ENCODE measurements around the gene SETD5.

The SETD5 gene

DNA sequence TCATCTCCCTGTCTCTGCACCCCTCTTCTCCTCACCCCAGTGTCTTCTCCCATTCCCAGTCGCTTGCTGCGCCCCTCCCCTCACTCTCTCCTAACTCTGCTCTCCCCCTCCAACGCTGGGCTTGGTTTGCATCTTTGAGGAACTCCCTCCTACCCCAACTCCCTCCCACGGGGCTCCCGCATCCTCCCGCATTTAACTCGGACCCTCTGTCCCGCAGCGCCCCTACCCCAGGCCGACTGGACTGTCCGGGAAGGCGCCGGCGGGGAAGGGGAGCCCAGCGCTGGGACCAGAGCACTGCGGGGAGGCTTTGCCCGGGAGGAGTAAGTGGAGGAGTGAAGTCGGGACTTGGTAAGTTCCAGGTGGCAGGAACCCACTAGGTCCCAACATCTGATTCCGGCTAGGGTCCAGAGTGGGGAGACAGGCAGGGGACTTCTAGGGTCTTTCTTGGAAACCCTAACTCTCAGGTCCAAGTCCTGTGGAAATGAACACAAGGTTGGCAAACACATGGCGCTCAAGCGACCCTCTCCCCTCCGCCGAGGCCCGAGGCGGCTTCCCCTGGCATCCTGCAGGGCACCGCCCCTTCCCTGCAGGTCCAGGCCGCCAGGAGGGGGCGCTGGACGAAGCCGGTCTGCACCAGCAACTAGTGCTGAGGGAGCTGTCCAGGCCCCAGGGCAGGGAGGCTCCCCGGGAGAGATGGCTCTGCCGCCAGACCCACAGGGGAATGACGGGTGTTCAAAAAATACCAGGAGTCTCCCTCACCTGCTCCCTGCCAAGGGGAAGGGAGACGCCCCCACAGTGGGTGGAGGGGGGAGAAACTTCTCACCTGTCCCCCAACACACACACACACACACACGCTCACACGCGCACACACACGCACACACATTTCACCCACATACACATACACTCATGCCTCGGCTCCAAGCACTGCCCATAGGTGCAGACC lies 103.0 kb downstream of the SETD5 start:
- no peaks in the 10 kb centered on the region for H3K36me3 ChIP-seq (ENCODE audit: control insufficient read depth, insufficient read depth, low read length)
- H3K4me3 ChIP-seq (ENCODE audit: extremely low read depth, insufficient read depth, low read length, poor library complexity, severe bottlenecking), result peak overlapping the region; percentile 19
- H3K4me1 ChIP-seq (ENCODE audit: control insufficient read depth, insufficient read depth, low read length, poor library complexity, severe bottlenecking), result peaks cover 13% of the 10 kb centered on the region
- H3K27ac ChIP-seq (ENCODE audit: low read depth, low read length, severe bottlenecking), result no peak overlapping the region
- WGBS, 2 experiments (ENCODE audit: insufficient coverage in 2 of 2), result 2 to 4% methylated on average over 19 to 26 of the region's 39 CpGs
- no peaks in the 10 kb centered on the region for H3K9me3 ChIP-seq (ENCODE audit: control insufficient read depth, low read length)

DNA sequence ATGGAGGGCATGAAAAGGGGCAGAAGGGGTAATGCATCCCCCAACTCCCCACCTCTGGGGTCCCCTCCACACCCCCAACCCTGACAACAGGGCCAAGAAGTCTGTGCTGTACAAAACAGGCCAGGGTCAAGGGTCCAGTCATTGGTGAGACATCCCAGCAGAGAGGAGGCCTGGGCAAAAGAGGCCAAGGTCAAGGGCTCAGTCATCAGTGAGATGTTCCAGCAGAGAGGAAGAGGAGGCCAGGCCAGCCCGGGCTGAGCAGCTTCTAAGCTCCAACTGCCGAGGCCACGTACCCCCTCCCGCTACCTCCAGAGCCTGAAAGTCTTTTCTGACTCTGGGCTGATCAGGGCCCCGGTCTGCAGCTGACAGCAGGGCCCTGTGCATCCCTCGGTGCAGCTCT lies 103.8 kb downstream of the SETD5 start:
- 86 to 93% methylated on average over 5 to 6 of the region's 6 CpGs for WGBS, 2 experiments (ENCODE audit: insufficient coverage in 2 of 2)
- Histone ChIP-seq H3K9me3 (ENCODE audit: control insufficient read depth, low read length) (no peaks in the 10 kb centered on the region), H3K36me3 (ENCODE audit: control insufficient read depth, insufficient read depth, low read length) (no peaks in the 10 kb centered on the region), H3K27ac (ENCODE audit: low read depth, low read length, severe bottlenecking) (no peak overlapping the region), H3K4me1 (ENCODE audit: control insufficient read depth, insufficient read depth, low read length, poor library complexity, severe bottlenecking) (peaks cover 13% of the 10 kb centered on the region), H3K4me3 (ENCODE audit: extremely low read depth, insufficient read depth, low read length, poor library complexity, severe bottlenecking) (no peak overlapping the region)

DNA sequence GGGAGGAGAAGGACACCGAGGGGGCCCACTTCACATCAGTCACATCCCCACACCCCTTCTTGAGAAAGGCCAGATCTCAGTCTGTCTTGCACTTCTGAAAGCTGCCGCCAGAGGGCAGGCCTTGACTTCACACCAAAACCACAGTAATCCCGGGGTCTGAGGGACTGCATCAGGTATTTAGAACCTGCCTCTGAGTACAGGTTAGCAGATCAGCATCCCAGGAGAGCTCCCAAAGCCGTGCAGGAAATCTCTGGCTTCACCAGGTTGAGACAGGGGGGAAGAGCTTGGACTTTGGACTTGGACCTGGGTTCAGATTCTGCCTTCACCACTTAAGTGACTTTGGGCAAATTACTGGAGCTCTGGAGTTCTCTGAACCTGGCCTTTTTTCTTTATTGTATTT lies 105.9 kb downstream of the SETD5 start:
- Histone ChIP-seq H3K36me3 (ENCODE audit: control insufficient read depth, insufficient read depth, low read length) (no peaks in the 10 kb centered on the region), H3K9me3 (ENCODE audit: control insufficient read depth, low read length) (no peaks in the 10 kb centered on the region), H3K27ac (ENCODE audit: low read depth, low read length, severe bottlenecking) (no peak overlapping the region), H3K4me1 (ENCODE audit: control insufficient read depth, insufficient read depth, low read length, poor library complexity, severe bottlenecking) (peaks cover 13% of the 10 kb centered on the region), H3K4me3 (ENCODE audit: extremely low read depth, insufficient read depth, low read length, poor library complexity, severe bottlenecking) (no peak overlapping the region)
- 0 to 7% methylated on average over 1 to 3 of the region's 4 CpGs for WGBS, 2 experiments (ENCODE audit: insufficient coverage in 2 of 2)

DNA sequence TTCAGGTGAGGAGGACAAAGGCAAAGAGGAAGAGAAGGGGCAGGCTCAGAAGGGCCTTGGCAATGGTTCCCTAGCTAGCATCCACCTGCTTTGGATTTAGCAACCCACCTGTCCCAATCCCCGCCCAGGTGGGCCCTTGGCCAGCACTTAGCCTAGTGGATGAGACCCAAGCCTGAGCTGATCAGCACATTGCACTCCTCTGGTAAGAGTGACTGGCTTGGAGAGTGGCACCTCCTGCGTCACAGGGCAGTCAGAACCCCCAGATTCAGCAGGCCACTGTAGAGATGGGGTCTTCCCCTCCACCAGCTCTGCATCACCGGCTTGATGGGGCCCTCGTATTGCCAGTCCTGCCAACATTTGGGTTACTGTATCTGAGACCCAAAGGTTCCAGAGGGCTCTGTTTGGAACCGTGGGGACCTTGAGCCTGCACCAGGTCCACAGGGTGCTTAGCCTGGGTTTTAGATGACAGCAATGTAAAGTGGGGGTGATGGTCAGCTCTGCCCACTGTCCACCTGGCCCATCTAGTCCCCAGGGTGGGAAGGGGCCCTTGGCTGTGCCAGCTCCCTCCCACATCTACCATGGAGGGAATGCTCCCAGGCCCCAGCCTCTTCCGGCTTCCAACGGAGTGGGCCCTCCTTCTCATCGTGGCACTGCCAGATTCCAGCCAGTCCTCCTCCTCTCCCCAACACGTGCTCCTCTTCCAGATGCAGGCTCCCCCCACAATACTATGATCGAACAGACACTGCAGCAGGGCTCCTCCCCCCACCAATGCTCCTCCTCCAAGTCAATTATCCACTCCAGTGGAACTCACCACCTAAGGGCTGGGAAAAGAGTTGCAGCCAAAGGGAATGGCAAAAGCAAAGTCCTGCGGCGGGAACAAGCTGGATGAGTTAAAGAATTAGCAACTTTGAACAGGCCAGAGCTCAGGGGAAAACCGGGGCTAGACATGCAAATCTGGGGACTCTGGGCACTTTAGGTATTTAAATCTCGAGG lies 110.5 kb downstream of the SETD5 start:
- H3K36me3 ChIP-seq (ENCODE audit: control insufficient read depth, insufficient read depth, low read length), result no peaks in the 10 kb centered on the region
- 65 to 75% methylated on average over 10 to 13 of the region's 14 CpGs for WGBS, 2 experiments (ENCODE audit: insufficient coverage in 2 of 2)
- no peak overlapping the region for H3K4me3 ChIP-seq (ENCODE audit: extremely low read depth, insufficient read depth, low read length, poor library complexity, severe bottlenecking)
- H3K9me3 ChIP-seq (ENCODE audit: control insufficient read depth, low read length), result no peaks in the 10 kb centered on the region
- H3K4me1 ChIP-seq (ENCODE audit: control insufficient read depth, insufficient read depth, low read length, poor library complexity, severe bottlenecking), result no peaks in the 10 kb centered on the region
- H3K27ac ChIP-seq (ENCODE audit: low read depth, low read length, severe bottlenecking), result no peak overlapping the region

DNA sequence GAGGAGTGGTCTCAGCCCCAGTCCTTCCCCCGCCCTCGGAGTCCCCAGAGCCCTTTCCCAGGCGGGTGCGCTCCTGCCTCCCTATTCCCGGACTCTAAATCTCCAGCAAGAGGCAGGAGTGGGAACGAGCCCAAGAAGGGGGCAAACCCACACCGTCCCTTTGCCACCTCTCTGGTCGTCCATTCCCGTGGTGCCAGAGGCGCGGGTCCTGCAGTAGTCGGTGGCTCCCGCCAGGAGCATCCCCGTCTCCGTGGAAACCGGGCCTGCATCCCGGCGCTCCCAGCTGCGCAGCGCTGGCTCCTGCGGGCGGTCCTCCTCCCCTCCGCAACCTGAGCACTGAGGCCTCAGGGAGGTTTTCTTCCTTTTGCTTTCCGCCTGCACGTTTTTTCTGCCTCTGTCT lies 111.4 kb downstream of the SETD5 start:
- Histone ChIP-seq H3K27ac (ENCODE audit: low read depth, low read length, severe bottlenecking) (no peak overlapping the region), H3K4me3 (ENCODE audit: extremely low read depth, insufficient read depth, low read length, poor library complexity, severe bottlenecking) (no peak overlapping the region), H3K4me1 (ENCODE audit: control insufficient read depth, insufficient read depth, low read length, poor library complexity, severe bottlenecking) (no peaks in the 10 kb centered on the region), H3K36me3 (ENCODE audit: control insufficient read depth, insufficient read depth, low read length) (no peaks in the 10 kb centered on the region), H3K9me3 (ENCODE audit: control insufficient read depth, low read length) (no peaks in the 10 kb centered on the region)
- WGBS, 2 experiments (ENCODE audit: insufficient coverage in 2 of 2), result 44 to 50% methylated on average over 14 to 25 of the region's 25 CpGs

DNA sequence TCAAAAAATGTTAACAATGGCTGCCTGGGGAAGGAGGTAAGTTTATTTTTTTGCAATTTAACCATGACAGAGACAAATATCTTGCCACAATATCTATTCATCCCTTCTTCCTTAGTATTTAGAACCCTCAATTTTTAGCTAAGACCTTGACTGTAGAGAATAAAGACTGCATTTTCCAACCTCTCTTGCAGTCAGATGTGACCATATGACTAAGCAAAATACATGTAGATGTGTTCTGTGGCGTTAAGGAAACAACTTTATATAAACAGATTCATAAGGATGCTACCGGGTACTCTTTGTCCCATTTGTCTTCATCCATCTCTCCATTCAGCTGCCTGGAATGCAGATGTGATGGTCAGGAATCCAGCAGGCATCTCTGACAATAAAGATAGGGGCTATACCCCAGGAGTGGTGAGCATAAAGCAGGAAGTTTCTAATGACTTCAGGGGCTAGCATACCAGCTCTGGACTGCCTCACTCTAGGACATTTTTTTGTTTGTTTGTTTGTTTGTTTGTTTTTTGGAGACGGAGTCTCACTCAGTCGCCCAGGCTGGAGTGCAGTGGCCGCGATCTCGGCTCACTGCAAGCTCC lies 115.1 kb downstream of the SETD5 start:
- Histone ChIP-seq H3K36me3 (ENCODE audit: control insufficient read depth, insufficient read depth, low read length) (no peaks in the 10 kb centered on the region), H3K9me3 (ENCODE audit: control insufficient read depth, low read length) (no peaks in the 10 kb centered on the region), H3K4me1 (ENCODE audit: control insufficient read depth, insufficient read depth, low read length, poor library complexity, severe bottlenecking) (no peaks in the 10 kb centered on the region), H3K27ac (ENCODE audit: low read depth, low read length, severe bottlenecking) (no peak overlapping the region), H3K4me3 (ENCODE audit: extremely low read depth, insufficient read depth, low read length, poor library complexity, severe bottlenecking) (no peak overlapping the region)
- 100% methylated on average over 2 of the region's 7 CpGs; no CpG with 5 or more reads in 1 of the 2 experiments for WGBS, 2 experiments (ENCODE audit: insufficient coverage in 2 of 2)

DNA sequence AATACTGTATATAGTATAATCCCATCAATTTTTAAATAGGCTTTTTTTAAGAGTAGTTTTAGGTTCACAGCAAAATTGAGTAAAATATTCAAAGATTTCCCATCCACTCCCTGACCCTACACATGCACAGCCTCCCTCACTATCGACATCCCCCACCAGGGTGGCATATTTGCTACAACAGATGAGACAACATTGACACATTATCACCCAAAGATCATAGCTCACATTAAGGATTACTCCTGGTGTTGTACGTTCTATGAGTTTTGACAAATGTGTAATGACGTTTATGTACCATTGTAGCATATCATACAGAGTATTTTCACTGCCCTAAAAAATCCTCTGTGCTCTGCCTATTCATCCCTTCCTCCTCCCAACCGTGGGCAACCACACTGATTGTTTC lies 116.9 kb downstream of the SETD5 start:
- Histone ChIP-seq H3K27ac (ENCODE audit: low read depth, low read length, severe bottlenecking) (no peak overlapping the region), H3K9me3 (ENCODE audit: control insufficient read depth, low read length) (no peaks in the 10 kb centered on the region), H3K36me3 (ENCODE audit: control insufficient read depth, insufficient read depth, low read length) (no peaks in the 10 kb centered on the region), H3K4me3 (ENCODE audit: extremely low read depth, insufficient read depth, low read length, poor library complexity, severe bottlenecking) (no peak overlapping the region), H3K4me1 (ENCODE audit: control insufficient read depth, insufficient read depth, low read length, poor library complexity, severe bottlenecking) (no peaks in the 10 kb centered on the region)
- WGBS, 2 experiments (ENCODE audit: insufficient coverage in 2 of 2), result no CpG with 5 or more reads among the region's 4 CpGs

DNA sequence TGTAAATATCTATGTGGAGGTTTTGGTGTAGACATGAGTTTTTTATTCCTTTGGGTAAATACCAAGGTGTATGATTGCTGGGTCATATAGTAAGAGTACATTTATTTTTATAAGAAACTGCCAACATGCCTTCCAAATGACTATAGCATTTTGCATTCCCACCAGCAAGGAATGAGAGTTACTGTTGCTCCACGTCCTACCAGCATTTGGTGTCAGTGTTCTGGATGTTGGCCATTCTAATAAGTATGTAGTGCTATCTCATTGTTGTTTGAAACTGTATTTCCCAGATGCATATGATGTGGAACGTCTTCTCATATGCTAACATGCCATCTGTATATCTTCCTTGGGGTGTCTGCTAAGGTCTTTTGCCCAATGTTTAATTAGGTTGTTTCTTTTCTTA lies 117.5 kb downstream of the SETD5 start:
- WGBS, 2 experiments (ENCODE audit: insufficient coverage in 2 of 2), result 60 to 75% methylated on average over 1 to 2 of the region's 2 CpGs
- Histone ChIP-seq H3K36me3 (ENCODE audit: control insufficient read depth, insufficient read depth, low read length) (no peaks in the 10 kb centered on the region), H3K9me3 (ENCODE audit: control insufficient read depth, low read length) (no peaks in the 10 kb centered on the region), H3K4me3 (ENCODE audit: extremely low read depth, insufficient read depth, low read length, poor library complexity, severe bottlenecking) (no peak overlapping the region), H3K27ac (ENCODE audit: low read depth, low read length, severe bottlenecking) (no peak overlapping the region), H3K4me1 (ENCODE audit: control insufficient read depth, insufficient read depth, low read length, poor library complexity, severe bottlenecking) (no peaks in the 10 kb centered on the region)

DNA sequence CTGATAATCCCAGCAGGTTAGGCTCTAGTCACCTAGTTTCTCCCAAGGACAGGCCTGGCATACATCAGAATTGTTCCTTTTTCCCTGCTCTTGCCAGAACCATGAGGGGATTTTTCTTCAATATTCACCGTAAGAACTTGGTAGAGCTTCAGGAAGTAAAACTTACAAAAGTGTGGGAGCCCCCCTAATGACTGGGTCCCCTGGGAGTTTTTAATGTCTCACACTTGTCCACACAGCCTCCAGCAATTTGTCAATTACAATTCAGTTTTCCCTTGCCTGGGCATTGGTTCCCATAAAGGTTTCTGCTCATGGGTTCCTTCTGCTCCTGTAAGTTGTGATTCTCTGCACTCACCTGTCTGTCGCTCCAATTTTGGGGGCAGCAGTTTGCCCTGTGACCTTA lies 127.7 kb downstream of the SETD5 start:
- Histone ChIP-seq H3K4me1 (ENCODE audit: control insufficient read depth, insufficient read depth, low read length, poor library complexity, severe bottlenecking) (no peaks in the 10 kb centered on the region), H3K36me3 (ENCODE audit: control insufficient read depth, insufficient read depth, low read length) (no peaks in the 10 kb centered on the region), H3K9me3 (ENCODE audit: control insufficient read depth, low read length) (no peaks in the 10 kb centered on the region), H3K27ac (ENCODE audit: low read depth, low read length, severe bottlenecking) (no peak overlapping the region), H3K4me3 (ENCODE audit: extremely low read depth, insufficient read depth, low read length, poor library complexity, severe bottlenecking) (no peak overlapping the region)
- 90 to 100% methylated on average over 1 to 2 of the region's 2 CpGs for WGBS, 2 experiments (ENCODE audit: insufficient coverage in 2 of 2)

Data from mesodermal cell (in vitro differentiated cells).